Activated naive CD4-positive, alpha-beta T cell (primary cell): ENCODE results near the gene GLOD4.

Experiments
- DNase-seq, 4 experiments: peaks; one replicate each; lab custom pipeline; 2025; lab: John Stamatoyannopoulos, UW

The GLOD4 gene

DNA sequence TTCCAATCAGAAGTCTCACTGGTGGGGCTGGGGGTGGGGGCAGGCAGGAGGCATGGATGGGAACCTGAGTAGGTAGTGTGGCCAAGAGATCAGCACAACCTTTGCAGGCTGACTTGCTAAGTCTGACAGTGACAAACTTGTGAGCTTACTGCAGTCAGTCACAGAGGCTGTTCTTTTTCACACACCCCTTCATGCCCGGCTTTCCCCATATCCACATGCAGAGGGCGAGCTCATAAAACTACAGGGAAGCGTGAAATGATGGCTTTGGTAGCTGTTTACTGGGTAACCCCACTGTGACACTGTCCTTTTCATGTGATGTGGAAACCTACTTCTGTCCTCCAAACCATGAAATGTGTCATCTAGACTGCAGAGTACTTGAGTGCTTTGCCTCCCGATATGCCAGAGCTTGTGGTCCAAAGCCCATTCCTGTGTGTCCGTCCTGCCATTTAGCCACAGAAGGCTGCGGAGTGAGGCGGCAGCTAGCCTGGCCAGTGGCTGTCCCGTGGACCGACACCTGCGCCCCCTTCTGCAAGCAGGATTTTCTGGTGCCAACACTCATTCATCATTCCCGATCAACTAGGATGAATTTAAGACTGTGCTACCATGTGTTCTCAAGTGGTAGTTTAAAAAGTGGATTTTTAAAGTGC is 39.8 kb downstream of the GLOD4 start:
- DNase-seq = no peak

DNA sequence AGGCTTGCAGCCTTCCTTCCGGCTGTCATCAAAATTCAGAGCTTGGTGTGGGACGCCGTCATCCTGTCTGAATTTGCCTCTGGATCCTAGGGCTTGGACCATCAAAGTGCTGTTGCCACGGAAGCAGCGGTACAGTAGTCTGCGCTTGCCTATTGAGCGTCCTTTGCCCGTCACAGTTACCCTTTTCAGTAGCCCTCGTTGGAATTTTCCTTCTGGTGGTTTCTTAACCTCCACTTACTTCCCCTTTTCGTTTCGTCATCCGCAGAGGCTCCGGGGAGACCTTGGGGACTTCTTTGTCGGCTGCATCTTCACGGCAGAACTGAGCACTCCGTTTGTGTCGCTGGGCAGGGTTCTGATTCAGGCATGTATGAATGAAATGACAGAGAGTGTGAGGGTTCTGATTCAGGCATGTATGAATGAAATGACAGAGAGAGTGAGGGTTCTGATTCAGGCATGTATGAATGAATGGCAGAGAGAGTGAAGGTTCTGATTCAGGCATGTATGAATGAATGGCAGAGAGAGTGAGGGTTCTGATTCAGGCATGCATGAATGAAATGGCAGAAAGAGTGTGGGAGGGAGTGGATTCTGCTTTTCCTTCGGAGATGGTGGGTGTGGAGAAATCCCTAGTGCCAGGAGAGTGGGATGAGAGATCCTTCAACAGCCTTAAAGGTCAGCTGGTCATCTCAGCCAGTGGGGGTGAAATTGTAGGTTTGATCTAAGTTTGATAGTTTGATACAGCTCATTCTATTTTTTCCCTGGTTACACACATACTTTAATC is 41.7 kb downstream of the GLOD4 start:
- DNase-seq = no peak

DNA sequence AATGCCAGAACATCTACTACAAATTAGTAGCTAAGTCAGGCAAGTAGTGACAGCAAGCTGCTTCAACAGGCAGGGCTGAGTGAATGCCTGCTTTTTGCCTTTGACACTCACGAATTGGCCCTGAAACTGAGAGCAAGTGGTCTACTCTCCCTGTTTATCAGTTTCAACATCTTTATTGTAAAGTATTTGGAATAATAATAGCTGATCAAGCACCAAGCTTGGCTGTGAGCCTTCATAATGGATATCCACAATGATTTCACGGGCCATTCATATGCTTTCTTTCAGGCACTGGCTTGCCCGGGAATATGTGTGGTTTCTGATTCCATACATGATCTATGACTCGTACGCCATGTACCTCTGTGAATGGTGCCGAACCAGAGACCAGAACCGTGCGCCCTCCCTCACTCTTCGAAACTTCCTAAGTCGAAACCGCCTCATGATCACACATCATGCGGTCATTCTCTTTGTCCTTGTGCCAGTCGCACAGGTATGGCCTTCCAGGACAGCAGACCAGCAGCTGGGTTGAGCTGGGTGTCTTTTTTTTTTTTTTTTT is 44.4 kb downstream of the GLOD4 start:
- DNase-seq = no peak

DNA sequence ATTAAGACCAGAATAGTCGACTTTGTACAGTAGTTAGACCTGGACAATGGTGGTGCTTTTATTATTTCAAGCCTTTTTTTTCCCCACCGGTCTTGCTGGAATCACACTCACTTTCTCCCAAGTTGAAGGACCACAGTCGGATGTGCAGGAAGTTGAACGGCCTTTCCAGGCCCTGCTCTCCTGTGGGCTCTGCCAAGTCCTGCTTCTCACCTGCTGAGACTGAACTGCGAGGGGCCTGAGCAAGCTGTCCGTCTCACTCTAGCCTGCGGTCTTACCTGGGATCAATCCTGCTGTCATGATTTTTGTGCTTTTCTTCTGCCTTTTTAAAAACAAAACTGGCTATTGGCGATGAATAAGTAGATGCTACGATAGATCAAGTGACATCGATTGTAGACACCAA is 48.3 kb downstream of the GLOD4 start:
- DNase-seq = no peak

DNA sequence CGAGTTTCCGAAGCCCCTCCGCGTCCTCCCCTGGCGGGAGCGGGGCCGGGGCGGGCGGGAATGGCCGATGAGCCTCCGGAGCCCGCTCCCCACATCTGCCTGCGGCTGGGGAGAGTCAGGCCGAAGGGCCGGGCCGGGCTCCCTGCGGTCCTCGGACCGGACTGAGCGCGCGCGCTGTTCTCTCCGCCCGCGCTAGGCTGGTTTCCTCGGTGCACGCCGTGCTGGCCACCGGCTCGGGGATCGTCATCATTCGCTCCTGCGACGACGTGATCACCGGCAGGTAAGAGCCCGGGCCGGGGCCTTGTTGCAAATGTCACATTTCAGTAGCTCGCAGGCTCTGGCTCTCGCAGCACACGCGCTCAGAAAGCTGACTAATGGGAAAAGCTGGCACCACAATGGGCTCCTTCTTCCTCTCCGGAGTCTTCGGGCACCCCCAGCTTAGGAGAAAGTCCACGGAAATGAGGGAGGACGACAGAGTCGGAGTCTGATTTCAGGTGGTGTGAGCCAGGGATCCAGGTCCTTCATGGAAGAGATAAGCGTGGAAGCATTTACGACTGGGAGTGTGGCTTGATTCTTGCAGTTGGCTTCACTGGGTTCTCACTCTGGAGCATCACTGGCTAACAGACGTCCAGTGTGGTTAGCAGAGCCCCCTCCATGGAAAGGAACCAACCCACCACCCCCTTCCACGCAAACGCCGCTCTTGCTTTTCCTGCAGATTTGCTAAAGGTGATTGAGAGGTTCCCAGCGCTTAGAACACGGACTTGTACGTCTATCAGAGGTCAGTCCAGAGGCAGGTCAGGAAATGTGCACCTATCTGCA is 49.0 kb downstream of the GLOD4 start:
- peak in 1 of 4 experiments; percentile 14 for DNase-seq

DNA sequence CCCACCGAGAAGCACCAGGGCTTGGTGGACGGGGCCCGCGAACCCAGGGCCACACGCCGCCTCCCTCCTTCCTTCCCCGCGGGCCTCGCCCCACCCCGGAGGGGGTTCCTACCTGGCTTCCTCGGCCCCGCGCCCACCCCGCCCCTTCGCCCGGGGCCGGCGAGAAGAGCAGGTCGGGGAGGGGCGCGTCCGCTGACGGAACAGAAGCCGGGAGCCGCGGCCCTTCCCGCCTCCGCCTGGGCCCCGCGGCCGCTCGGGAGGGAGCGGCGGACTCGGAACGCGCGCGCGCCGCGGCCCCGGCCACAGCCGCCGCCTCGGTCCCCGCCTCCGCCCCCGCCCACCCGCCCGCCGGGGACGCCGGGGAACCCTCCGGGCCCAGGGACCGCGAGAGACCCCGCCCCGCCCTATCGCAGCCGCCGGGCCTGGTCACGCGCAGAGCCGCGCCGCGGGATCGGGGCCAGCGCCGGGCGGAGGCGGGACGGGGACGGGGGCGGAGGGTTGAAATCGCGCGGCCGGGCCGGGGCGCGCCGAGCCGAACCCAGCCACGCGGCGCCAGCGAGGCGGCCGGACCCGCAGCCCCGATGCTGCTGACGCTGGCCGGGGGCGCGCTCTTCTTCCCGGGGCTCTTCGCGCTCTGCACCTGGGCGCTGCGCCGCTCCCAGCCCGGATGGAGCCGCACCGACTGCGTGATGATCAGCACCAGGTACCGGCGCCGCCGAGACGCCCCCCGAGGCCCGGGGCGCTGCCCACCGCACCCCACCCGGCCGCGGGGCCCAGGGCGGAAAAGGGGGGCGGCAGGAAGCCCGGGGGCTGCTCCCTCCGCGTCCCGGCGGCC is 49.8 kb downstream of the GLOD4 start, which contains the start of gene TLCD3A:
TLCD3A (plus strand) TSS at position 530 of the 835 bp plus-strand sequence; CDS start at position 582, 52 bp downstream.
- DNase-seq = peak in 2 of 4 experiments; percentile 12 to 41

DNA sequence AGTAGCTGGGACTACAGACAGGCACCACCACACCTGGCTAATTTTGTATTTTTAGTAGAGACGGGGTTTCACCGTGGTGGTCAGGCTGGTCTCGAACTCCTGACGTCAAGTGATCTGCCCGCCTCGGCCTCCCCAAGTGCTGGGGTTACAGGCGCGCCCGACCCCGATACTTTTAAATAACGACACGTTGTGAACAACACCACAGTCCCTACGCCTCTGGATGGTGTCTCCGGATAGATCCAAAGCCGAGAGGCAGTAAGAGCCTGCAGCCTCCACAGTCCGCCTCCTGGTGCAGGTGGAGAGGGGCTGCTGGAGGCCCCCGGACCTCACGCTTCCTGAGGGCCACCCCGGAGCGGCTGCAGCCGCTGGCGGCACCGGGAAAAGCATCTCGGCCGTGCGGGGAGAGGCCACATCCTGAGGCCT is 50.4 kb downstream of the GLOD4 start:
- no peak for DNase-seq

DNA sequence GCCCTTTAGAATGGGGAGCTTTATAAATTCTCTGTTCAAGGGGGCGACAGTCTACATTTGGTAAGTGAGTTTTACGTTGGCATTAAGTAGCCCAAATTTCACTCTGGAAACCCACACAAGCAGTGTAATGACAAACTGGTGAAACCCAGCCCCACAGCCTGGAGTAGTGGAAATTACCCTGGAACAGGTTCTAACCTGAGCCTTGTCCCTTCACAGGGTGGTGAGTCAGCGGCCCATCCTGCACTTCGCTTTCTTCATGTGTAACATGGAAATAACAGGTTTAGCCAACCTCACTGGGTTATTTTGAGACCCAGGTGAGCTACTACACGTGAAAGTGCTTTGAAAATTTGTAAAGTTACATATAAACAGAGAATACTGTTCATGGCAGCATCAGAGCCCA is 53.2 kb downstream of the GLOD4 start:
- no peak for DNase-seq

DNA sequence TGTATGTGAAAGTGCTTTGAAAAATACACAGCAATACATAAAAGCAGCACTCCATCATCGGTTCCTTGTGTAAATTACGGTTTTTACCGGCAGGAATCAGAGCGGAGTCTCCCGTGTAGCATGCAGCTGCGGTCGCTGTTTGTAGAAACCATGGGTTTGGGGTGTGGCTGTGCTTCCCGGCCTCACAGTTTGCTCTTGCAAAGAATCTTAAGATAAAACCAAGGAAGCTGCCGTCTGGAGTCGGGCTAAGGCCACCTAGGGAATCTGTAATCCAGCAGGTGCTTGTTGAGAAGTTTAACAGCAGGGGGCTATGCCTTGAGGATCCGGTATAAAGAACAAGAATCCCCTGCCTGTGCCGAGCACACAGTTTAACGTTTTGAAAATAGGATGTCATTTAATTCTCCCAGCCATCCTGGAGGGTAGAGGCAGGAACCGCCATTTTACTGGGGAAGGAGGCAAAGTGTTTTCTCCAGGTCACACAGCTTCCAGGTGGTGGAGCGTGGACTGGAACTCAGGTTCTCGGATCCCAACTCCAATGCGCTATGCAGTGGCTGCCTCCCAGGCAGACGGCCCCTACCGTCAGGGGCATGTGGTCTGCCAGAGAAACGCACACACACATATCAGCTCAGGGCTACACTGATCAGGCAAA is 55.7 kb downstream of the GLOD4 start:
- no peak for DNase-seq

DNA sequence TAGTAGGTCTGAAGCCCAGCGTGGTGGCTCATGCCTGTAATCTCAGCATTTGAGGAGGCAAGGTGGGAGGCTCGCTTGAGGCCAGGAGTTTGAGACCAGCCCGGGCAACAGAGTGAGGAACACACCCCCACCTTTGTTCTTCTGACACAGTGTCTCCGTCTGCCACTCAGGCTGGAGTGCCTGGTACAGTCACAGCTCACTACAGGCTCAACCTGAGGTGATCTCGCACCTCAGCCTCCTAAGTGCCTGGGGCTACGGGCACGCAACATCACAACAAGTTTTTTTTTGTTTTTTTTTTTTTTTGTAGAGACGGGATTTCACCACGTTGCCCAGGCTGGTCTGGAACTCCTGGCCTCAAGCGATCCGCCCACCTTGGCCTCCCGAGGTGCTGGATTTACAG is 56.3 kb downstream of the GLOD4 start:
- DNase-seq = no peak

DNA sequence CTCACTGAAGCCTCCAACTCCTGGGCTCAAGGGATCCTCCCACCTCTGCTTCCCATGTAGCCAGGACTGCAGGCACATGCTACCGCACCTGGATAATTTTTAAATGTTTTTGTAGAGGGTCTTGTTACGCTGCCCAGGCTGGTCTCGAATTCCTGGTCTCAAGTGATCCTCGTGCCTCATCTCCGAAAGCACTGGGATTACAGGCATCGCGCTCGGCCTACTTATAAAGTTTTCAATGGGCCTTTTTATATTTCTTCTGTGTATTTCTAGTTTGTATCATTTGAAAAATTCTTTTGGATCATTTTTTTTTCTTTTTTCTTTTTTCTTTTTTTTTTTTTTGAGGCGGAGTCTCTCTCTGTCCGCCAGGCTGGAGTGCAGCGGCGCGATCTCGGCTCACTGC is 57.0 kb downstream of the GLOD4 start:
- DNase-seq = no peak

DNA sequence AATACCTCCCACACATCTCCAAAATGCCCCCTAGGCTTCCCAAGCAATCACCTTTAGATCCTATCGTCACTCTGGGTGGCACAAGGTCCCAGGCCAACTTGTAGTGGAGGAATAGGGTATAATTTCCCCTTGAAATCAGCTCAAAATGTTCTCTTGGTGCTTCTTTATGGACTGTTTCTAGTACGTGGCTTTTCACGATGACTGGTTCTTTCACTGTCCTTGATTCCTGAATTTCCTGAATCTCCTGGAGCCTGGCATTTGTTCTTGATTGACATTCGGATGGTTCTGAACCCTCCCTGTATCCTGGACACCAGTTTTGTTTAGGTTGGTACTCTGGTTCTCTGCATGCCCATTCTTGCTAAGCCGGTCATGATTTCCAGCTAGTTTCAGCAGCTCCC is 60.5 kb downstream of the GLOD4 start:
- DNase-seq = no peak

DNA sequence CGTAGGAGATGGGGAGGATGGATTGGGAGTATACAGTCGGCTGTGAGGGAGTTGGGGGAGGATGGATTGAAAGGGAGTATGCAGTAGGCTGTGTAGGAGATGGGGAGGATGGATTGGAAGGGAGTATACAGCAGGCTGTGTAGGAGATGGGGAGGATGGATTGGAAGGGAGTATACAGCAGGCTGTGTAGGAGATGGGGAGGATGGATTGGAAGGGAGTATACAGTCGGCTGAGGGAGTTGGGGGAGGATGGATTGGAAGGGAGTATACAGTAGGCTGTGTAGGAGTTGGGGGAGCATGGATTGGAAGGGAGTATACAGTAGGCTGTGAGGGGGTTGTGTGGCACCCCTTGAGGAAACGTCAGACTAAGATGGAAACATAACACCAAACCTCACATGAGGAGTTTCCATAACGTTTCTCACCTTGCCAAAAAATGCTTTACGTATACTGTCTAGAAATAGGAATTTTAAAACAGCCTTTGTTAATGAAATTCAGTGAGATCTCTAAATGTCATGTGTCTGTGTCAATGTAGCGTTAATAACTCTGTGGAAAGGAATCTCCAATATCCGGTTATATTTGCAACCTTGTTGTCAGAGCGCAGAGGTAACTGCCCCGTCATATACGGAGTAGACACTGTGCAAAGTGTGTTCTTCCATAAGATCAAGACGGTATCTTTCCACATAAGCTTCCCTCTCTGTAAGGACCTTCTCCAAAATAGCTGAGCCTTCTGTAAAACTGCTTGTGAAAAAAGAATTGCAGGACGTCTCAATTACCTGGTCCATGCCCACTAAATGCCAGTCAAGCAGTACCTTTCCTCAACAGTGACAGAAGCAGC is 61.2 kb downstream of the GLOD4 start:
- DNase-seq = no peak

DNA sequence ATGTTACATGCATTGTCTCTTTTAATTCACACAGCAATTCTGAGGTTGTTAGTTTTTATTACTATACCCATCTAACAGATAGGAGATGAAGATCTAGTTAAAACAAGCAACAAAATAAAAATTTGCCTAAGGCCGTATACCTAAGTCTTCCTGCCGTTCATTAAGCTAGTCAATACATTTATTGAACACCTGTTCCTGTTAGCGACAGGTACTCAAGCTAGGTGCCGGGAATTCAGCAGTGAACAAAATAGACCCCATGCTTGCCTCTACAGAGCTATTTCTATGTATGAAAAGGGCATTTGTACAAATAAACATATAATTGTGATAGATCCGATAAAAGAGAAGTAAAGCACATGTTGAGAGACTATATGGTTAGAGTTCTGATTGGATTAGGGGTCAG is 64.0 kb downstream of the GLOD4 start:
- DNase-seq = no peak
